Endodermal cell (in vitro differentiated cells): ENCODE data around the gene CD36. TPM values are rescaled to one million over a fixed set of nuclear protein-coding genes. Genes with fewer than 3 reads are reported as not detected.

Source experiments
- DNase-seq: peaks from one replicate; pipeline ENCODE4 v3.0.0-alpha.2; 2017
- H3K27ac ChIP-seq: 2 replicates; pipeline ENCODE4 v1.5.1; 2013; ENCODE audit warnings: mild to moderate bottlenecking, low read depth, low read length, moderate library complexity
- H3K27me3 ChIP-seq: 2 replicates; pipeline ENCODE4 v1.6.1; 2013; ENCODE audit warnings: mild to moderate bottlenecking, low read length, moderate library complexity; ENCODE audit not compliant: insufficient read depth, control insufficient read depth, poor library complexity, severe bottlenecking
- H3K36me3 ChIP-seq: 2 replicates; pipeline ENCODE4 v1.7.0; 2013; ENCODE audit warnings: mild to moderate bottlenecking, low read length, moderate library complexity; ENCODE audit not compliant: control insufficient read depth, insufficient read depth
- H3K4me1 ChIP-seq: one replicate; pipeline ENCODE4 v1.7.0; 2013; ENCODE audit warnings: low read length; ENCODE audit not compliant: control insufficient read depth, insufficient read depth
- H3K4me3 ChIP-seq: 2 replicates; pipeline ENCODE4 v1.5.1; 2013; ENCODE audit warnings: mild to moderate bottlenecking, low read length, moderate library complexity
- H3K9ac ChIP-seq: 2 replicates; pipeline ENCODE4 v1.6.1; 2013; ENCODE audit warnings: mild to moderate bottlenecking, low read length, moderate library complexity; ENCODE audit not compliant: poor library complexity, severe bottlenecking; ENCODE audit errors: extremely low read depth
- H3K9me3 ChIP-seq: 2 replicates; pipeline ENCODE4 v1.6.1; 2013; ENCODE audit warnings: mild to moderate bottlenecking, low read length, moderate library complexity; ENCODE audit not compliant: control insufficient read depth
- H3K27ac Mint-ChIP-seq: 2 replicates; pipeline ENCODE4 v1.8.0; 2020; ENCODE audit warnings: mixed read lengths
- H3K27me3 Mint-ChIP-seq: 2 replicates; pipeline ENCODE4 v1.8.0; 2021; ENCODE audit warnings: mild to moderate bottlenecking, mixed read lengths; ENCODE audit not compliant: insufficient read depth
- H3K36me3 Mint-ChIP-seq: 2 replicates; pipeline ENCODE4 v1.8.0; 2020; ENCODE audit warnings: low read depth, mixed read lengths
- H3K4me1 Mint-ChIP-seq: 2 replicates; pipeline ENCODE4 v1.8.0; 2020; ENCODE audit warnings: mixed read lengths
- H3K4me3 Mint-ChIP-seq: 2 replicates; pipeline ENCODE4 v1.8.0; 2020; ENCODE audit warnings: mild to moderate bottlenecking, moderate library complexity, mixed read lengths
- H3K9me3 Mint-ChIP-seq: 2 replicates; pipeline ENCODE4 v1.8.0; 2020; ENCODE audit warnings: mild to moderate bottlenecking, mixed read lengths
- WGBS, 2 experiments: methylation state at CpG; one replicate each; pipeline versions ENCODE4 v1.1.5 to v1.1.7; 2013; ENCODE audit warnings: missing lambda C conversion rate in 2 of 2, mixed read lengths in 1 of 2; ENCODE audit not compliant: insufficient coverage in 1 of 2, insufficient read length in 1 of 2; 5-methylcytosine and 5-hydroxymethylcytosine counted together
- total RNA-seq, 2 donors: library from RNA; stranded (reverse); fragmentation: NEBNext Ultra II Directional in 1 of 2; extraction: Animal tissue kit (Norgen Biotek cat#: 25700) in 1 of 2; gene quantifications; 2 replicates in 1 of 2; 3 replicates in 1 of 2; pipeline ENCODE4 v1.2.1, GENCODE V29; 2021
- TF ChIP-seq, protein P1 (sequence below): fragments of 200-600 bp; sonication (generic); conservative IDR thresholded peaks from 2 replicates; pipeline ENCODE4 v1.5.0; 2021; ENCODE audit warnings: antibody characterized with exemption, mild to moderate bottlenecking

Gene CD36
- total RNA-seq, 2 donors from 2014 or later, result 0.18 to 0.29 TPM

- Histone ChIP-seq H3K27ac (no peak overlapping the region), H3K9ac (no peak overlapping the region), H3K9me3 (no peaks in the 10 kb centered on the region), H3K4me1 (no peaks in the 10 kb centered on the region), H3K4me3 (no peak overlapping the region), H3K36me3 (no peaks in the 10 kb centered on the region), H3K27me3 (no peaks in the 10 kb centered on the region)
- Mint-ChIP-seq H3K9me3 (no peaks in the 10 kb centered on the region), H3K27ac (no peak overlapping the region), H3K27me3 (no peaks in the 10 kb centered on the region), H3K36me3 (no peaks in the 10 kb centered on the region), H3K4me3 (no peak overlapping the region), H3K4me1 (peaks cover 3% of the 10 kb centered on the region)
- 95 to 100% methylated on average over 1 of the region's 1 CpG for WGBS, 2 experiments
- TF ChIP-seq, protein P1, sequence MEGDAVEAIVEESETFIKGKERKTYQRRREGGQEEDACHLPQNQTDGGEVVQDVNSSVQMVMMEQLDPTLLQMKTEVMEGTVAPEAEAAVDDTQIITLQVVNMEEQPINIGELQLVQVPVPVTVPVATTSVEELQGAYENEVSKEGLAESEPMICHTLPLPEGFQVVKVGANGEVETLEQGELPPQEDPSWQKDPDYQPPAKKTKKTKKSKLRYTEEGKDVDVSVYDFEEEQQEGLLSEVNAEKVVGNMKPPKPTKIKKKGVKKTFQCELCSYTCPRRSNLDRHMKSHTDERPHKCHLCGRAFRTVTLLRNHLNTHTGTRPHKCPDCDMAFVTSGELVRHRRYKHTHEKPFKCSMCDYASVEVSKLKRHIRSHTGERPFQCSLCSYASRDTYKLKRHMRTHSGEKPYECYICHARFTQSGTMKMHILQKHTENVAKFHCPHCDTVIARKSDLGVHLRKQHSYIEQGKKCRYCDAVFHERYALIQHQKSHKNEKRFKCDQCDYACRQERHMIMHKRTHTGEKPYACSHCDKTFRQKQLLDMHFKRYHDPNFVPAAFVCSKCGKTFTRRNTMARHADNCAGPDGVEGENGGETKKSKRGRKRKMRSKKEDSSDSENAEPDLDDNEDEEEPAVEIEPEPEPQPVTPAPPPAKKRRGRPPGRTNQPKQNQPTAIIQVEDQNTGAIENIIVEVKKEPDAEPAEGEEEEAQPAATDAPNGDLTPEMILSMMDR, result no peak
- no peak for DNase-seq
These were observed 39.2 kb downstream of the CD36 start for GRCh38 chr7:80677629-80678028.

GRCh38 chr7:80678707-80679106, 40.3 kb downstream of the CD36 start:
- Mint-ChIP-seq H3K27me3 (no peaks in the 10 kb centered on the region), H3K4me1 (peaks cover 3% of the 10 kb centered on the region), H3K36me3 (no peaks in the 10 kb centered on the region), H3K9me3 (no peaks in the 10 kb centered on the region), H3K27ac (no peak overlapping the region), H3K4me3 (no peak overlapping the region)
- no peaks in the 10 kb centered on the region for H3K27me3 ChIP-seq
- no peaks in the 10 kb centered on the region for H3K4me1 ChIP-seq
- no peak overlapping the region for H3K9ac ChIP-seq
- H3K4me3 ChIP-seq, result no peak overlapping the region
- WGBS, 2 experiments, result 91 to 96% methylated on average over 4 to 8 of the region's 8 CpGs
- TF ChIP-seq, protein P1, result peak; percentile 38
- H3K36me3 ChIP-seq, result no peaks in the 10 kb centered on the region
- DNase-seq, result no peak
- no peak overlapping the region for H3K27ac ChIP-seq
- H3K9me3 ChIP-seq, result no peaks in the 10 kb centered on the region

DNA sequence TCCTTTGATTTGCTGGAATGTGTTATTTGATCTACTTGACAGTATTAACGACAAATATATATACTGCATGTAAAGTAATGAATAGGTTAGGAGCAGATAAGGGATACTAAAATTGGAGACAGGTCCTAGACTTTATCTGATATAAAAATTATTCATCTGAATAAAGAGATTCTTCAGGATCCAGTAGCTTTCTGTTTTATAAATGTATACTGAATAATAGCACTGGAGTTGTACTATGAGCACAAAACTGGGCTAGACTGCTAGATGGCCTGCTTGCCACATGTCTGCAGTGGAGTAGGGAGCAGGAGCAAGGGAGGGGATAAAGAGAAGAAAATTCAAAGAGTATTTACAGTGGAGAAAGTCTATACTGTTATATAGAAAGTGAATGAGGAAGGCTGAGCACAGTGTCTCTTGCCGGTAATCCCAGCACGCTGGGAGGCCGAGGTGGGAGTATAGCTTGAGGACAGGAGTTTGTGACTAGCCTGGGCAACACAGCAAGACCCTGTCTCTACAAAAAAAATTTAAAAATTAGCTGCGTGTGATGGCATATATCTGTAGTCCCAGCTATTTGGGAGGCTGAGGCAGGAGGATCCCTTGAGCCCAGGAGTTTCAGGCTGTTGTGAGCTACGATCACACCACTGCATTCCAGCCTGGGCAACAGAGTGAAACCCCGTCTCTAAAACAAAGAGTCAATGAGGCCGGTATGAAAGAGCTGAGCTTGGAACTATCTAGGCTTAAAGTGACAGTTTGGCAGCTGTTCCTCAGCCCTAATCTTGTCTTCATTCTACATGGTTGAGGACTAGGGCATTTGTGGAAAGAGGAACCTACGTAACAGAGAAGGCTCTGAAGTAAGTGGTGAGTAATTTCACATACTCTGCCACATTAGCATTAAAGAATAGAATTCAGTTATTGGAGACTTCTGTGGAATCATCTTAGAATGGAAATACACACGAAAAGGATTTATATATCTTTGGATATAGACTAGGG, 41.8 kb downstream of the CD36 start:
- Mint-ChIP-seq H3K27me3 (no peaks in the 10 kb centered on the region), H3K4me3 (no peak overlapping the region), H3K4me1 (no peaks in the 10 kb centered on the region), H3K36me3 (no peaks in the 10 kb centered on the region), H3K27ac (no peak overlapping the region), H3K9me3 (peaks cover 1% of the 10 kb centered on the region)
- H3K36me3 ChIP-seq, result no peaks in the 10 kb centered on the region
- no peak overlapping the region for H3K9ac ChIP-seq
- WGBS, 2 experiments, result 93 to 95% methylated on average over 8 to 9 of the region's 10 CpGs
- no peak overlapping the region for H3K27ac ChIP-seq
- no peaks in the 10 kb centered on the region for H3K4me1 ChIP-seq
- no peak overlapping the region for H3K4me3 ChIP-seq
- TF ChIP-seq, protein P1, result no peak
- no peaks in the 10 kb centered on the region for H3K27me3 ChIP-seq
- H3K9me3 ChIP-seq, result no peaks in the 10 kb centered on the region
- no peak for DNase-seq
